HepG2 (cell line): ENCODE measurements around the gene ATP5MG. TPM values are rescaled to one million over a fixed set of nuclear protein-coding genes. Genes with fewer than 3 reads are reported as not detected.

Experiments used
- ATAC-seq: fragments of 200-7000 bp; cut with Tn5 transposase; 3 replicates; pipeline ENCODE4 v1.9.1; 2020; ENCODE audit warnings: mild to moderate bottlenecking, moderate library complexity
- BruUV-seq: library from RNA; stranded (reverse); fragments of 400-500 nt; replicated peaks from 2 replicates; lab custom pipeline; 2021; lab: Mats Ljungman, UMichigan
- CTCF ChIA-PET: fragments of 300-600 bp; formaldehyde crosslinking; extraction: SDS; loops from one replicate; lab custom pipeline; 2021; ENCODE audit warnings: low total read pairs, inconsistent platforms, low intra/inter-chr PET ratio; lab: Yijun Ruan, JAX
- POLR2A ChIA-PET: fragments of 350-600 bp; sonication (Branson Sonifier 250); formaldehyde crosslinking; loops from one replicate; lab custom pipeline; 2020; ENCODE audit warnings: antibody characterized with exemption, inconsistent platforms; lab: Yijun Ruan, JAX
- DNase-seq: peaks from one replicate; pipeline ENCODE4 v3.0.0-alpha.2; 2015; ENCODE audit warnings: low spot score
- FAIRE-seq: peaks from 3 replicates; lab custom pipeline; 2011; peaks lifted over from hg19 to GRCh38; lab: Jason Lieb, UNC
- H2AFZ ChIP-seq: one replicate; pipeline ENCODE4 v1.6.1; 2011; ENCODE audit warnings: low read length, inconsistent platforms
- H3K27ac ChIP-seq: fragments of 300-600 bp; 3 replicates; pipeline ENCODE4 v1.8.0; 2011; ENCODE audit warnings: mixed run types, mild to moderate bottlenecking, mixed read lengths, low read length, inconsistent platforms; ENCODE audit not compliant: insufficient read depth; ENCODE audit errors: extremely low read length
- H3K27me3 ChIP-seq, 2 experiments: fragments of 200-600 bp in 1 of 2; 2 replicates in 1 of 2; 3 replicates in 1 of 2; pipeline versions ENCODE4 v1.6.0 to v1.8.0; 2011; ENCODE audit warnings: low read length in 2 of 2, mild to moderate bottlenecking in 2 of 2, moderate library complexity in 2 of 2, inconsistent platforms in 1 of 2; ENCODE audit not compliant: insufficient read depth in 2 of 2, control insufficient read depth in 1 of 2
- H3K36me3 ChIP-seq, 2 experiments: fragments of 200-600 bp in 1 of 2; replicated peaks in 1 of 2; 2 replicates in 1 of 2; 3 replicates in 1 of 2; pipeline versions ENCODE4 v1.5.1 to v1.8.0; 2011; ENCODE audit warnings: low read length in 2 of 2, inconsistent platforms in 1 of 2; ENCODE audit not compliant: insufficient read depth in 2 of 2, control insufficient read depth in 1 of 2
- H3K4me1 ChIP-seq: 2 replicates; pipeline ENCODE4 v1.5.1; 2012; ENCODE audit warnings: low read length, inconsistent platforms; ENCODE audit not compliant: insufficient read depth
- H3K4me2 ChIP-seq: 2 replicates; pipeline ENCODE4 v1.6.0; 2011; ENCODE audit warnings: low read depth, low read length, inconsistent platforms
- H3K4me3 ChIP-seq, 3 experiments: fragments of 200-600 bp in 1 of 3; sonication (generic), shearing (Covaris generic) in 1 of 3; replicated peaks in 1 of 3; 2 replicates each; pipeline ENCODE4 v1.5.1; 2011 to 2016; ENCODE audit warnings: low read length in 3 of 3, inconsistent platforms in 2 of 3, low read depth in 2 of 3, mild to moderate bottlenecking in 2 of 3, control low read depth in 1 of 3, mixed read lengths in 1 of 3; ENCODE audit not compliant: insufficient read depth in 1 of 3
- H3K79me2 ChIP-seq: one replicate; pipeline ENCODE4 v1.6.1; 2011; ENCODE audit warnings: low read length, inconsistent platforms; ENCODE audit not compliant: insufficient read depth
- H3K9ac ChIP-seq: 2 replicates; pipeline ENCODE4 v1.6.0; 2011; ENCODE audit warnings: mild to moderate bottlenecking, low read depth, low read length, inconsistent platforms; ENCODE audit not compliant: insufficient read depth
- H3K9me3 ChIP-seq: 2 replicates; pipeline ENCODE4 v1.5.1; 2012; ENCODE audit warnings: mild to moderate bottlenecking, low read length
- H4K20me1 ChIP-seq: 2 replicates; pipeline ENCODE4 v1.6.0; 2011; ENCODE audit warnings: inconsistent platforms, mild to moderate bottlenecking, low read length, moderate library complexity; ENCODE audit not compliant: insufficient read depth
- CEBPB ChIP-seq: IDR thresholded peaks from 2 replicates; pipeline ENCODE4 v1.6.1; 2011; ENCODE audit warnings: low read depth, low read length, improper control_type of control experiment, borderline replicate concordance
- FOXK1 ChIP-seq: sonication (generic); formaldehyde crosslinking; IDR thresholded peaks from 2 replicates; pipeline ENCODE4 v1.4.0; 2020; ENCODE audit warnings: low read depth, missing genetic modification reagents, borderline replicate concordance
- HOXA7 ChIP-seq: sonication (generic); formaldehyde crosslinking; IDR thresholded peaks from 2 replicates; pipeline ENCODE4 v1.8.1; 2022; ENCODE audit warnings: mild to moderate bottlenecking, missing genetic modification reagents, moderate library complexity
- KMT2B ChIP-seq: IDR thresholded peaks from 2 replicates; pipeline ENCODE4 v1.6.1; 2016; ENCODE audit warnings: missing genetic modification reagents, missing compliant biosample characterization
- MIXL1 ChIP-seq: IDR thresholded peaks from 2 replicates; pipeline ENCODE4 v1.6.1; 2016
- PTBP1 ChIP-seq: fragments of 200-400 bp; formaldehyde crosslinking; IDR thresholded peaks from 2 replicates; pipeline ENCODE4 v1.6.1; 2018; ENCODE audit warnings: low read length, low read depth; ENCODE audit not compliant: poor library complexity, severe bottlenecking
- SAP130 ChIP-seq: IDR thresholded peaks from 2 replicates; pipeline ENCODE4 v1.6.1; 2016; ENCODE audit warnings: low read depth
- U2AF1 ChIP-seq: fragments of 200-400 bp; formaldehyde crosslinking; optimal IDR thresholded peaks from 2 replicates; pipeline ENCODE3; 2017; ENCODE audit warnings: mild to moderate bottlenecking, low read depth, low read length
- ZFAT ChIP-seq: sonication (generic); formaldehyde crosslinking; conservative IDR thresholded peaks from 2 replicates; pipeline ENCODE4 v1.8.1; 2023; ENCODE audit warnings: missing genetic modification reagents, inconsistent platforms
- ZNF282 ChIP-seq: fragments of 450-650 bp; IDR thresholded peaks from 2 replicates; pipeline ENCODE4 v1.6.1; 2018; ENCODE audit not compliant: partially characterized antibody
- ZNF574 ChIP-seq: sonication (generic); formaldehyde crosslinking; IDR thresholded peaks from 2 replicates; pipeline ENCODE4 v1.4.0; 2020; ENCODE audit warnings: missing genetic modification reagents
- ZNF737 ChIP-seq: sonication (generic); formaldehyde crosslinking; IDR thresholded peaks from 2 replicates; pipeline ENCODE4 v1.5.0; 2020; ENCODE audit warnings: missing genetic modification reagents, mild to moderate bottlenecking, borderline replicate concordance
- ZNF780A ChIP-seq: sonication (generic); formaldehyde crosslinking; IDR thresholded peaks from 2 replicates; pipeline ENCODE4 v1.8.0; 2022; ENCODE audit warnings: mild to moderate bottlenecking, missing genetic modification reagents, moderate library complexity
- ZSCAN12 ChIP-seq: sonication (generic); formaldehyde crosslinking; IDR thresholded peaks from 2 replicates; pipeline ENCODE4 v1.9.0; 2021; ENCODE audit warnings: mild to moderate bottlenecking, missing genetic modification reagents
- WGBS: methylation state at CpG from one replicate; pipeline ENCODE4 v1.1.6; 2017; ENCODE audit warnings: low lambda C conversion rate; 5-methylcytosine and 5-hydroxymethylcytosine counted together
- in situ Hi-C: cut with HindIII; loops from 2 replicates; pipeline ENCODE4 v1.10.0; 2017; ENCODE audit warnings: low pct_unique_long_range_greater_than_20kb; ENCODE audit not compliant: extremely low pct_ligation_motif_present
- intact Hi-C: fragments of 100-400 bp; cut with micrococcal nuclease; formaldehyde crosslinking; loops from one replicate; pipeline ENCODE4 v1.10.0; 2022; ENCODE audit not compliant: unreplicated experiment
- polyA plus RNA-seq, 8 experiments: library from polyadenylated mRNA; depleted of rRNA in 3 of 8; stranded (reverse) in 7 of 8; unstranded in 1 of 8; fragments of >200 nt; fragmentation: Illumina TruSeq in 4 of 8; extraction: Trizol in 4 of 8; gene quantifications; 2 replicates each; pipeline versions ENCODE4 v1.2.1 to v1.2.3, GENCODE V29; 2011 to 2016; ENCODE audit warnings: low read depth in 4 of 8, missing spikeins in 1 of 8, mixed read lengths in 1 of 8; ENCODE audit not compliant: insufficient read depth in 1 of 8
- total RNA-seq, 5 experiments: library from RNA; depleted of rRNA; stranded (reverse); fragments of >200 nt; fragmentation: Illumina TruSeq; extraction: Trizol; gene quantifications; 2 replicates each; pipeline ENCODE4 v1.2.3, GENCODE V29; 2016; ENCODE audit warnings: low read depth in 1 of 5
- TF ChIP-seq, protein P1 (sequence below): sonication (generic); formaldehyde crosslinking; IDR thresholded peaks from 2 replicates; pipeline ENCODE4 v1.8.1; 2023; ENCODE audit warnings: missing genetic modification reagents, inconsistent platforms, borderline replicate concordance

The ATP5MG gene
- total and polyA plus RNA-seq, 2 of the 13 experiments (the other 11 are each of a cell fraction or from before 2014, with no cell fraction given), result 260 to 320 TPM

DNA sequence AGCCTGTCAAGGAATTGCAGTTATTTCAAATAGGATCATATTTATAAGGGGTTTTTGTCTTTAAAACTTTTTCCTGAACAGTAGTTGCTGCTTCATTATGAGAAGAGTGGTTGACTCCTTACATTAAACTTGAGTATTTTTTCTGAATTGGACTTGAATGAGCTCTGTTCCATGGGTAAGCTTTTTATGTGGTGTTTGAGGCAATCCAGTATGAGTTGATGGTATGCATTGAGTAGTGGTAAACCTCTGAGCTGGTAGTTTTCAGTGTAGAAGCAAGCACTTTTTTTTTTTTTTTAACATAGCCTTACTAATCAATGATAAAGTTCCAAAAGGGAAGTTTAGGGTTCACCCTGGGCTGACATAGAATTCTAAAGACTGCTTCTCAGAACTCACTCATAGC is 38.2 kb downstream of the ATP5MG start (continued):
- no peak for TF ChIP-seq ZNF282

- no peaks in the 10 kb centered on the region for H3K9me3 ChIP-seq
- H3K4me3 ChIP-seq, result no peak overlapping the region
- DNase-seq (no peak), ATAC-seq (no peak), FAIRE-seq (no peak)
- H3K4me2 ChIP-seq, result no peak overlapping the region
- H3K27me3 ChIP-seq, result no peaks in the 10 kb centered on the region
- 95% methylated on average over 3 of the region's 3 CpGs for WGBS
- peaks cover 63% of the 10 kb centered on the region for H4K20me1 ChIP-seq
- peaks cover 99% of the 10 kb centered on the region for H3K79me2 ChIP-seq
- peaks cover 49% of the 10 kb centered on the region for H3K4me1 ChIP-seq
- no peak overlapping the region for H3K9ac ChIP-seq
- no TSS peak for BruUV-seq
- ChIA-PET POLR2A (no interaction called here), CTCF (no interaction called here)
- intact Hi-C loops (no loop called here), in situ Hi-C loops (no loop called here)
- no peak overlapping the region for H3K27ac ChIP-seq
- H2AFZ ChIP-seq, result no peak overlapping the region
- H3K36me3 ChIP-seq, result peaks cover 3 to 13% of the 10 kb centered on the region in 2 experiments; a peak in 4 of 5 replicates
- TF ChIP-seq HOXA7 (no peak), ZSCAN12 (CRISPR knock-in tag) (no peak), ZFAT (CRISPR knock-in tag) (no peak), CEBPB (no peak), SAP130 (no peak), FOXK1 (CRISPR knock-in tag) (no peak), MIXL1 (CRISPR knock-in tag) (no peak), ZNF574 (CRISPR knock-in tag) (no peak), PTBP1 (no peak), ZNF780A (CRISPR knock-in tag) (no peak), KMT2B (CRISPR knock-in tag) (no peak), ZNF737 (CRISPR knock-in tag) (no peak), U2AF1 (no peak)
- TF ChIP-seq, protein P1, sequence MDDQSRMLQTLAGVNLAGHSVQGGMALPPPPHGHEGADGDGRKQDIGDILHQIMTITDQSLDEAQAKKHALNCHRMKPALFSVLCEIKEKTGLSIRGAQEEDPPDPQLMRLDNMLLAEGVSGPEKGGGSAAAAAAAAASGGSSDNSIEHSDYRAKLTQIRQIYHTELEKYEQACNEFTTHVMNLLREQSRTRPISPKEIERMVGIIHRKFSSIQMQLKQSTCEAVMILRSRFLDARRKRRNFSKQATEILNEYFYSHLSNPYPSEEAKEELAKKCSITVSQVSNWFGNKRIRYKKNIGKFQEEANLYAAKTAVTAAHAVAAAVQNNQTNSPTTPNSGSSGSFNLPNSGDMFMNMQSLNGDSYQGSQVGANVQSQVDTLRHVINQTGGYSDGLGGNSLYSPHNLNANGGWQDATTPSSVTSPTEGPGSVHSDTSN (CRISPR knock-in tag), result no peak
Measured at GRCh38 chr11:118441770-118442275, 40.4 kb downstream of the ATP5MG start.
